Amygdala (tissue), 56 donors: ENCODE results near the gene DPH5.
"Not testable (repeated sequence)": the region's sequence is repeated elsewhere in the genome, so short reads cannot be mapped to it uniquely, and the experiment has no call there.

Experiments
- DNase-seq, 56 donors: peaks; one replicate each; lab custom pipeline; 2025; lab: John Stamatoyannopoulos, UW

DPH5 gene, protein sequence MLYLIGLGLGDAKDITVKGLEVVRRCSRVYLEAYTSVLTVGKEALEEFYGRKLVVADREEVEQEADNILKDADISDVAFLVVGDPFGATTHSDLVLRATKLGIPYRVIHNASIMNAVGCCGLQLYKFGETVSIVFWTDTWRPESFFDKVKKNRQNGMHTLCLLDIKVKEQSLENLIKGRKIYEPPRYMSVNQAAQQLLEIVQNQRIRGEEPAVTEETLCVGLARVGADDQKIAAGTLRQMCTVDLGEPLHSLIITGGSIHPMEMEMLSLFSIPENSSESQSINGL

DNA sequence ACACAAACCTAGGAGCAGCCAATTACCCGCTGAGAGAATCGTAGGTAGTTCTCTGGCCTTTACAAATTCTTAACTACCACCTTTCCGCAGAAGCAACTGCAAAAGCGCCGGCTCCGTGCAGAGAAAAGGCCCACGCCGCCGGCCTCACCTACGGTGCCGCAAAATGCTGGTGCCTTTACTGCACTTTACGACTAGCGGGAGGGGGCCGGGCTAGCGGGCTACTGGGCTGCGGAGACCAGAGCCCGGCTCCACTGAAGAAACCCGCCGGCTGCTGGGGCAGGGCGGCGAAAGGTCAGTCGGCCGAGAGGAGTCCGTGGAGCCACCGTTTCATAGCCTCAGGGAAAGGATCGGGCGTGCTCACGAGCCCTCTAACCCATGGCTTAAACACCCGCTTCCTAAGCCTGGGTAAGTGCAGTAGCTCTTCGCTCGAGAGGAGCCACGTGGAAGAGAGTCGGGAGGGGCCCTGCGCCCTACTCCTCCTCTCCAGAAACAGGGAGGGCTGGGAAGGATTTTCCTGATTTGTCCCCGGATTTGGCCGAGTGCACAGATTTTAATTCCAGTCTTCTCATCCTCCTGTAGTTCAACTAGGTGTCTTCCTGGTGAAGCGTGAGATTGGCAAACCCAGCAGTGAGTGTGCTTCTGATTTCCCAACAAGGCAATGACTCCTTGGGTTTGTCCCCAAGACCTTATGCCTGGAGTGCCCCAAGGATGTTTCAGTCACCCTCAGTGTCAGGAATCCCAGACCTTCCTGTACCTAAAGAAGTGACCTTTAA, at the start of gene DPH5:
Gene DPH5 (minus strand): TSS at position 128 of the 773 bp plus-strand sequence. CDS start 341 bp downstream, outside the sequence.
- peak; percentile 38 to 90 (median 80) for DNase-seq

DNA sequence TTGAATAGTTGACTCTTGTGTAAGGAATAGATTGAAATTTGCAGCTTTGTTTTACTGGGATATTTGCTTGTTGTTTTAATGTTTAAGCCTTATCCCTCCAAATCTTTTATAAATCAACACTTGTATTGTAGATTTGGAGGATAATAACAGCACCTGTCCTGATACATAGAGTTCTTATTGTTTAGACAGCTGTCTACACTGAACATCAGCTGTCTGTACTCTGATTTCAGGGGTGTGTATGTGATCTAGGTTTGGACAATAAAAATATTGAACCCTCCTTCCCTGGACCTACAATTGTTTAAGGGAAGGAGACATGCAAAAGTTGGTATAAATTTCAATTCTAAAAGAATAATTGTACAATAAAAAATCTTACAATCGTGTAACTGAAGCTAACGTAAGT, 48.3 kb upstream of the DPH5 start:
- no peak for DNase-seq

DNA sequence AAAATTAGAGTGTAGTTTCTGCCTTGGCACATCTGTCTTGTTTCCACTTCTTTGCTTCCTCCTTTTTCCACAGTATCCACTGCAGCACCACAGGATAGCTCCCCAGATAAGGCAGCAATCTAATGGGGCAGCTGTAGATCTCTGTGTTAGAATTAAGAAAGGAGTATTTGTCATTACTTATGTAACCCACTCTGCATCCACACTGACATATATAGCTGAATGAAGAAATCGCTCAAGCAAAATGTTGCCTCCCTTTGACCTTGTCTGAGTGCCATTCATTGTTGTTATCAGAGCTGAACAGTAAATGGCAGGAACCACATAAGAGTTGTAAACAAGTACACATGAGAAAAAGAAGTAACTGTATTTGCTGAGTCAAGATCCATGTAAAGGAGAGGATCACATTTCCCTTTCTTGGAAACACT, 45.9 kb upstream of the DPH5 start:
- no peak for DNase-seq

DNA sequence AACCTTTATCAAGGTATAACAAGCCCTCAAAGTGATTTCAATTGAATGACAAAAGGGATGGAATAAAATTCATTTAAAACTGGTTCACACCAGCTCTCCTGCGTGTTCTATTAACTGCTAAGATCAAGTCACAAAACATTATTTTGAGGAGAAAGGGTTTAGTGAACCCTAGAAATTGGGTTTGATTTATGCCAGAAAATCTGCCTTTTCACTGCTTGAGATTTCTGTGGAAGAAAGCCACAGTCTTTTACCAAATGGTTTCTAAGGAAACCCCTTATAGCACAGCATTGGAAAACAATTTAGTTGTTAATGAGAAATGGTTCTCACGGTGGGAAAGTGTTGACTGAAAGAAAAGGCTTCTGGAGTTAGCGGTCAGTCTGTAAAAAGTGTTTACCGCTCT, 43.6 kb upstream of the DPH5 start:
- DNase-seq = peak in 1 of 56 donors; percentile 9

DNA sequence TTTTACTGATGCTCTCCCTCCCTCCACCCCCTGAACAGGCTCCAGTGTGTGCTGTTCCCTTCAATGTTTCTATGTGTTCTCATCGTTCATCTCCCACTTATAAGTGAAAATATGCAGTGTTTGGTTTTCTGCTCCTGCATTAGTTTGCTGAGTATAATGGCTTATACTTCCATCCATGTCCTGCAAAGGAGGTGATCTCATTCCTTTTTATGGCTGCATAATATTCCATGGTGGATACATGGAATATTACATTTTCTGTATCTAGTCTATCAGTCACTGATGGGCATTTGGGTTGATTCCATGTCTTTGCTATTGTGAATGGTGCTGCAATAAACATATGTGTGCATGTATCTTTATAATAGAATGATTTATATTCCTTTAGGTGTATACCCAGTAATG, 41.4 kb upstream of the DPH5 start:
- DNase-seq = not testable (repeated sequence)

DNA sequence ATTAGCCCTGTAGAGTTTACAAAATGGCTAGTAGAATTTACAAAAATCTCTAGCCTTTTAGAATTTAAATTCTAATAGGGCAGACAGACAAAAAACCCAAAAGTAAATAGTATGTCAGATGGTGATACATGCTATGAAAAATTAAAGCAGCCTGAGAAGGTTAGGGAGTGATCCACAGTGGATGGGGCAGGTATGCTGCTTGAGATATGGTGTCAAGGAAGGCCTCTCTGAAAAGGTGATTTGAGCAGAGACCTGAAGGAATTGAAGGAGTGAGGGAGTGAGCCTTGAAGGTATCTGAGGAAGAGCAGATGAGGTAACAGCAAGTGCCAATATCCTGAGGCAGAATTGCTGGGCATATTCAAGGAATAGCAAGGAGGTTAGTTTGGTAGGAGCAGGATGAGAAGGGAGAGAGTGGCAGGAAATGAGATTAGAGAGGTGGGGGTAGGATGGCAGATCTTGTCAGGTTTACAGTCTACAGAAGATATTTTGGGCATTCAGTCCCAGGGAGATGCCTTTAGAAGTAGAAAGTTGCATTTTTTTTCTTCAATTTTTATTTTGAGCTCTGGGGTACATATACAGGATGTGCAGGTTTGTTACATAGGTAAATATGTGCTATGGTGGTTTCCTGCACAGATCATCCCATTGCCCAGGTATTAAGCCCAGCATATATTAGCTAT, 40.8 kb upstream of the DPH5 start:
- no peak for DNase-seq

DNA sequence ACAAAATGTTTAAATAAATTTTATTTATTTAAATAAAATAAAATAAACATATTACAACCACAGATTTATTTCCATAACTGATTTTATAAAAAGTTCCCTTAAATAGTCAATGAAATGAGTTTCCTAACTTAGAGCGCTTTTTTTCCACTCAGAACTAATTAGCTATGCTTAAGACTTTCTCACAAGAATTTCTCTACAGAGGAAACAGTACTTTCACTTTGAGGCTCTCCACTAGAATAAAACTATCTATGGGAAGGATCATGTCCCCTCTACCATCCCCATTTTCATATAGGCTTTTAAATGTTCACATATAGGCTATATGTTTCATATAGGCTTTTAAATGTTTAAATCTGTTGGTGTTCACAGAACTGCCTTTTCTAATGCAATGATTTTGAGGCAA, 40.0 kb upstream of the DPH5 start:
- DNase-seq = no peak

DNA sequence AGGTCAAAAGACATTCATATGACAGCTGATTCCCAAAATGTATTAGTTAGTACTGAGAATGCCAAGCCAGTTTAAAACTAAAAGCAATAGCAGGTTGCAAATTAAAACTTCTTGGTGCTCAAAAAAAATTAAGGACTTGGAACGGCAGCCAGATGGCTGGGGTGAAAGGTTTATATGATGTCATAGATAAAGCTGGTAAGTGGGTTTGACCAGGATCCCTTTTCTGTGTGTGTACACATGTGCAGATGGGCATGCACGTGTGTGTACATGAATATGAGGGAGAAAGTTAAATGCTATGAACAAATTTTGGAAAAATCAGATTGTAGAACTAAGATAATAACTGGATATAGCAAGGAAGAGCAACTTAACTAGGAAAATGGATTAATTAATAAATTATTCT, 39.1 kb upstream of the DPH5 start:
- no peak for DNase-seq

DNA sequence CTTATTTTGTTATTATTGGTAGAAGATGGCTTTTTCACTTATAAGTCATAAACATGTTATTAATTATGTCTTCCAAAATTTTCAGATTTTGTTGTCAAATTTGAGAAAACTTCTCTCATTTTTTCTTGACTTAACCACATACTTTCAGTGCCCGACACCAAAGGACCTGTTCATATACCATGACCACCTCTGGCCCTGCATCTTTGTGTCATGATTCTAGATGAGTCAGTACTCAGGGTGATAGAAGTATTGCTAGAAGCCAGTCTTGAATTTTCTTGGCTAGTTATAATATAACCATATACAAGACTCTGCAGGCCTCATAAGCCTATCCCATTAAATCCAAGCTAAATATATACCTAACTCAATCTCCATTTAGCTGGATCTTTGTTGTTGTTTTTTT, 35.4 kb upstream of the DPH5 start:
- no peak for DNase-seq

DNA sequence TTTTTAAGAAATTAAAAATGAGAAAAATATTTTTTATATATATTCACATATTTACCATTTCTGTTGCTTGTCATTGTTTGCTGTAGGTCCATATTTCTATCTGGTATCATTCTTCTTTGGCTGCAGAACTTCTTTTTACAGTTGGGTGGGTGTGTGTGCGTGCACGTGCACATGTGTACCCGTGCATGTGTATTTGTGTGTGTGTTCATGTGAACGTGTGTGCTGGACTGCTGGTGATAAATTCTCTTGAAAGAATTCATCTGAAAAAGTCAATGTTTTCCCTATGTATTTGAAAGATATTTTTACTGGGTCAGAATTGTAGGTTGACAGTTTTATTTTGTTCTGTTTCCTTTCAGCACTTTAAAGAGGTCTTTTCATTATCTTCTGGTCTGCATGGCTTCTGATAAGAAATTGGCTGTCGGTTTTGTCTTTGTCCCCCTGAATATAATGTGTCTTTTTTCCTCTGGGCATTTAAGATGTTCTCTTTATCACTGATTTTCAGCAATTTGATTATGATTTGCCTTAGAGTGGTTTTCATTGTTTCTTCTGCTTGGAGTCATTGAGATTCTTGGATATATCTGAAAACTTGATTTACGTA, 34.5 kb upstream of the DPH5 start:
- no peak for DNase-seq

DNA sequence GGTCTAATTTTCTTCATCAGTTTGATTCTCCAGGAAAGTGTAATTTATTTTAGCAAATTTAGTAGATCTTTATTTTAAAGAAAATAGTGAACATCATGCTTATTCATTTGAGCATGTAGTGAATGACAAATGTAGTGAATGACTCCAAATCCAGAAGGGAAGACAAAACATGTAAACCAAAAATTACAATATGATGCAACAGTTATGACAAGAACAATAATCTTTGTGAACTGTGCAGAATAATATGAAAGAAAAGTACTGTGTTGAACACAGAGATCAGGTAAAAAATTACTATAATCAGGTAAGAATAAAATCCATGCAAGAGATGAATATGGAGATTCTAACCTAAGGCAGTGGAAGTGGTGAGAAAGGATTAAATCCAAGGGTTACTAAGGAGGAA, 30.0 kb upstream of the DPH5 start:
- DNase-seq = no peak

DNA sequence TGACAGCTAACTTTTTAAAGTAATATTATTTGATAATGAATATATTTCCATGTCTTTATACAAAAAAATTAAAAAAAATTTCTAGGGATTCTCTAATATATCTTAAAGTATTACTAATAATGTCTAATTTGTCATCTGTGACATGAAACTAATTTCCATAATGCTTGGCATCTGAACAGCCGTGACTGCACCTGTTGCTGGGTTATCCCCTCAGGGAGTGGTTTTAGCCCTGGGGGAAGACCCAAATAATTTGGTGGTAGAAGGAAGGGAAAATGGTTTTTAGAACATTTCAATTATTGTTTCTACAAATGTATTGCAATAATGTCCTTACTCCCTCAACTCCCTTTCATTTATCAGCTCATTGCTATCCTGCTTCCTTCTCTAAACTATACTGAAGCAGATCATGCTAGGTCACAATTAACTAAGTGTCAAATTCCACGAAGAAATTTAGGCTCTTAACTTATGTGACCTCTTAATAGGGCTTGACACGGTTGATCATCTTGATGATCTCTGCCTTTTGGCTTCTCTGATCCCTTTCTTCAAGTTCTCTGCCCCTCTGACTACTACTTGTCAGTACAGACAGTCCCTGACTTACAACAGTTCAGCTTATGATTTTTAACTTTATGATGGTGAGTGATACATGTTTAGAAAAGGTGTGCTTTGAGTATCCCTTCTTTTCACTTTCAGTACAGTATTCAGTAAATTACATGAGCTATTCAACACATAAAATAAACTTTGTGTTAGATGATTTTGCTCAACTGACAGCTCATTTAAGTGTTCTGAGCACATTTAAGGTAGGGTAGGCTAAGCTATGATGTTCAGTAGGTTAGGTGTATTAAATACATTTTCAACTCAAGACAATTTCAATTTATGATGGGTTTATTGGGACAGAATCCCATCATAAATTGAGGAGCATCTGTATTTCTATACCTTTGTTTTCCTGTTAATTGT, 26.4 kb upstream of the DPH5 start:
- DNase-seq = no peak

DNA sequence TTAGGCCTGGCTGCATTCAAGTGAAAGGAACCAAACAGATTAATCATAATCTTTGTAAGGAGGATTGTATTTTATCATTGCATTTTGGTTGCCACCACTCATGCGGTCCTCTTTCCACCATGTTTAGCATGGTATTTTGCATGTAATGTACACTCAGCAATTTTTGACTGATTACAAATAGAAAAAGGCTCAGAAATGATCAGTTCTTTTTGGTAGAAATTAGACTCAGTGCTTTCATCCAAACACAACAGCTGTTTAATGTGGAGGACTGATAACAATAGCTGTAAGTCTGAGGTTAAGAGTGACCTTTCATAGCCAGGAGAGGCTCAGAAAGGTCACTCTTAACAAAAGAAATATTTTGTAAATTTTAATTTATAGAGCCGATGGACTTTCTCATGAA, 25.3 kb upstream of the DPH5 start:
- DNase-seq = no peak

DNA sequence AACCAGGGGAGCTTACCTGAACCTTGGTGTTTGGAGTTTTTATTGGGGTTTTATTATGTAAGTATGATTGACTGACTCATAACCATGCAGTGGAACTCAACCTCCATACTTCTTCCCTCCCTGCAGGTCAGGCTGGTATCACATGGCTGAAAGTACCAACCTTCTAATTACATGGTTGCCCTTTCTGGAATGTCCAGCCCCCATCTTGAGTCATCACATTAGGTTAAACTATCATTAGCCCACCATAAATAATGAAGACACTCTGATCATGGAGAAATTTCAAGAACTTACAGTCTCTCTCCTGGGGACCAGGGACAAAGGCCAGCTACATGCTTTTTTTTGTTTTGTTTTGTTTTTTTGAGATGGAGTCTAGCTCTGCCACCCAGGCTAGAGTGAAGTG, 19.2 kb upstream of the DPH5 start:
- DNase-seq = no peak

DNA sequence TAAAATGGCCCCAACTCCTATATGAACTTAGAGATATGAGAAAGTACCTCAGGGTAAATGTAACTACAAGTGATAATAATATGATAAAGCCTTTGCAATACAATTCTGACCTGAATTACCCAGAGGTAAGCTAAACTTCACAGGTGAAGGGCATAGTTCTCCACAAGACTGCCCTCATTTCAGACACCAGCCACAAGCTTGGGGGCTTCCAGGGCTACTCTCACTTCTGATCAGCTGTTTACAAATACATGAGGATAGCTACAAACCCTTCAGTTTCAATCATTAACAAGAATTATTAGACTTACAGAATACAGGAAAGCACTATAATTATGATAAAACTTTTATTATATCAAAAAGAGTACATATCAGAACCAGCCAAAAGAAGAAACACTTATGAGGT, 18.7 kb upstream of the DPH5 start:
- DNase-seq = no peak

DNA sequence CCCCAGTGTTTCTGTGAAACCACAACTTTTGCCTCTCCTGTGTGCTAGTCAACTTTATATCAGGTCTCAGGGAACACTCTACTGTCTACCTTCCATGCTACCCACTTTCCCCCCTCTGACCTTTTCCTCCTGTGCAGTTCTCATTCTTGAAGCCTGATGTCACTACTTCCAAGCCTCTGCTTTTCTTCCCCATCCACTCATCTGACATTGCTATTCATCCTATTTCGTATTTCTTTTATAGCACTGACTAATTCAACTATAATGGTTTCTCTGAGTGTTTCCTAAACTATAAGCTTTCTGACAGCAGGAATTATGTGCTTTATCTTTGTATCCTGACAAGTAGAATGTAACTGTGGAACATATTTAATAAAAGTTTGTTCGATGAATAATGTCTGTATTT, 18.2 kb upstream of the DPH5 start:
- no peak for DNase-seq

DNA sequence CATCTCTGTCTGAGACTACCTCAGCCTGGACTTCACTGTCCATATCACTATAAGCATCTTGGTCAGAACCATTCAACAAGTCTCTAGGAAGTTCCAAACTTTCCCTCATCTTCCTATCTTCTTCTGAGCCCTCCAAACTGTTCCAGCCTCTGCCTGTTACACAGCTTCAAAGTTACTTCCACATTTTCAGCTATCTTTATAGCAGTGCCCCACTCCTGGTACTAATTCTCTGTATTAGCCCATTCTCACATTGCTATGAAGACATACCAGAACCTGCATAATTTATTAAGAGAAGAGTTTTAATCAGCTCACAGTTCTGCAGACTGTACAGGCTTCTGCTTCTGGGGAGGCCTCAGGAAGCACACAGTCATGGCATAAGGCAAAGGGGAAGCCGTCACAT, 15.7 kb upstream of the DPH5 start:
- DNase-seq = no peak

DNA sequence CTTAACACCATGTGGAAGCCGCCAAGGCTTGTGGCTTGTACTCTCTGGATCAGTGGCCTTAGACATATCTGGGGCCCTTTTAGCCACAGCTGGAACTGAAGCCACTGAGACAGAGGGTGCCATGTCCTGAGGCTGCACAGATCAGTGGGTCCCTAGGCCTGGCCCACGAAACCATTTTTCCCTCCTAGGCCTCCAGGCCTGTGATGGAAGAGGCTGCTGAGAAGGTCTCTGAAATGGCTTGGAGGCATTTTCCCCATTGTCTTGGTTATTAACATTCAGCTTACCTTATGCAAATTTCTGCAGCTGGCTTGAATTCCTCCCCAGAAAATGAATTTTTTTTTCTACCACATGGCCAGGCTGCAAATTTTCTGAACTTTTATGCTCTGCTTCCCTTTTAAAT, 15.1 kb upstream of the DPH5 start:
- no peak for DNase-seq

DNA sequence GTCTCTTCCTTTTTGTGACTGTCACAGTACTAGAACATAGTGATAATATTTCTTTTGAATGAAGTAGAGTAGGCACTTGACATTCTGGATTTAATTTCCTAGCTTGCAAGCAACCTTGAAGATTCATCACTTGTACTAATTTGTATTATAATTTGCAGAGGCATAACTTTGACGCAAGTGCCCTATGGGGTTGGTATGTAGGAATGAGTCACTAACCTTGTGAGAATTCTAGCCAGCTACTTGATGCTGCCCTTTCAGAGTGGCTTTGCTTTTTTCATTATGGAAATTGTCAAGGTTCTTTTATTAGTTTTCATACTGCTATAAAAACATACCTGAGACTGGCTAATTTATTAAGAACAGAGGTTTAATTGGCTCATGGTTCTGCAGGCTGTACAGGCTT, 13.7 kb upstream of the DPH5 start:
- no peak for DNase-seq

DNA sequence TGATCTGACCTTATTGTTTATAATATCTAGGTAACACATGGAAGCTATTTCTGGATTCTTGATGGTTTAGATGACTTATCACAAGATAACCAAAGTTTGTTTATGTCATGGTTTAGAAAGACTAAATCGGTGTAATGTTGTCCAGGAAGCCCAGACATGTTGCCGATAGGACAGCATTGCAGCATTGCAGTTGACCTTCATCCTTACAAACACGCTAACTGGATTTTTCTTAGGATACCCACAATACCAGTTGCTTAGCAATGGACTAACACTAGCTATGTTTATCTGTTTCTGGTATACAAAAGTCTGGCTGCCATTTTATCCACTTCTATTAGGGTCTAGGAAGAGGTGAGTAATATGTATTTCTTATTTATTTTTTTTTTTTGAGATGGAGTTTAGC, 11.7 kb upstream of the DPH5 start:
- DNase-seq = no peak
